Measurements from ENCODE around the gene UNC13D. TPM values are rescaled to one million over a fixed set of nuclear protein-coding genes. Genes with fewer than 3 reads are reported as not detected.

The UNC13D gene
- total RNA-seq, 4 donors from 2014 or later = 10.5 to 53.1 (median 22.6) TPM

- no peak for DNase-seq (ENCODE audit: low spot score in 2 of 2)
- 82 to 91% methylated on average over 24 of the region's 24 CpGs for WGBS, 2 donors
- Histone ChIP-seq H3K4me3 (no peak overlapping the region), H3K27me3 (no peaks in the 10 kb centered on the region), H3K9me3 (no peaks in the 10 kb centered on the region), H3K4me1 (peaks cover 0 to 43% (median 6%) of the 10 kb centered on the region in 4 donors), H3K36me3 (peaks cover 0 to 54% (median 3%) of the 10 kb centered on the region in 3 donors), H3K27ac (peak overlapping the region in 3 of 4 donors; percentile 15 to 83 (median 79))
- TF ChIP-seq CTCF (IDR thresholded peaks at IDR 0.05) (no peak), POLR2A (IDR thresholded peaks at IDR 0.05) (no peak), EP300 (IDR thresholded peaks at IDR 0.05) (no peak)
Observed at GRCh38 chr17:75809631-75810111, 34.5 kb downstream of the UNC13D start.

- TF ChIP-seq CTCF (IDR thresholded peaks at IDR 0.05) (no peak), EP300 (IDR thresholded peaks at IDR 0.05) (peak in 1 of 2 donors; percentile 35)
- peak; percentile 57 to 72 for DNase-seq (ENCODE audit: low spot score in 2 of 2)
- Histone ChIP-seq H3K27ac (peak overlapping the region; percentile 11 to 83 (median 47)), H3K4me1 (peaks cover 0 to 43% (median 6%) of the 10 kb centered on the region in 4 donors), H3K9me3 (no peaks in the 10 kb centered on the region), H3K4me3 (no peak overlapping the region), H3K36me3 (peaks cover 0 to 48% (median 0%) of the 10 kb centered on the region in 3 donors), H3K27me3 (no peaks in the 10 kb centered on the region)
- 70 to 76% methylated on average over 15 to 18 of the region's 18 CpGs for WGBS, 2 donors
Observed at GRCh38 chr17:75808905-75809621, 35.1 kb downstream of the UNC13D start.

GRCh38 chr17:75808549-75808904 lies 35.7 kb downstream of the UNC13D start:
- H3K4me1 ChIP-seq = peaks cover 0 to 43% (median 6%) of the 10 kb centered on the region in 4 donors
- WGBS, 2 donors = 63 to 69% methylated on average over 4 of the region's 4 CpGs
- no peak for TF ChIP-seq EP300 (IDR thresholded peaks at IDR 0.05)
- H3K36me3 ChIP-seq = peaks cover 0 to 42% (median 0%) of the 10 kb centered on the region in 3 donors
- H3K4me3 ChIP-seq = no peak overlapping the region
- no peaks in the 10 kb centered on the region for H3K27me3 ChIP-seq
- H3K27ac ChIP-seq = peak overlapping the region in 3 of 4 donors; percentile 11 to 83 (median 79)
- no peak for DNase-seq (ENCODE audit: low spot score in 2 of 2)
- no peaks in the 10 kb centered on the region for H3K9me3 ChIP-seq

GRCh38 chr17:75807861-75808260 lies 36.3 kb downstream of the UNC13D start:
- DNase-seq (ENCODE audit: low spot score in 2 of 2) = no peak
- Histone ChIP-seq H3K27ac (peak overlapping the region in 2 of 4 donors; percentile 79 to 83), H3K36me3 (peaks cover 0 to 36% (median 0%) of the 10 kb centered on the region in 3 donors), H3K4me1 (peaks cover 0 to 43% (median 6%) of the 10 kb centered on the region in 4 donors), H3K27me3 (no peaks in the 10 kb centered on the region), H3K9me3 (no peaks in the 10 kb centered on the region), H3K4me3 (no peak overlapping the region)
- 92 to 94% methylated on average over 3 of the region's 3 CpGs for WGBS, 2 donors
- no peak for TF ChIP-seq EP300 (IDR thresholded peaks at IDR 0.05)
- TF ChIP-seq POLR2A (IDR thresholded peaks at IDR 0.05) = no peak
- TF ChIP-seq CTCF (IDR thresholded peaks at IDR 0.05) = no peak

GRCh38 chr17:75806822-75807500 lies 37.2 kb downstream of the UNC13D start:
- WGBS, 2 donors = 76 to 81% methylated on average over 4 of the region's 4 CpGs
- no peaks in the 10 kb centered on the region for H3K9me3 ChIP-seq
- H3K36me3 ChIP-seq = peaks cover 0 to 27% (median 0%) of the 10 kb centered on the region in 3 donors
- peaks cover 0 to 43% (median 6%) of the 10 kb centered on the region in 4 donors for H3K4me1 ChIP-seq
- H3K27me3 ChIP-seq = no peaks in the 10 kb centered on the region
- TF ChIP-seq CTCF (IDR thresholded peaks at IDR 0.05) (no peak), EP300 (IDR thresholded peaks at IDR 0.05) (no peak), POLR2A (IDR thresholded peaks at IDR 0.05) (no peak)
- no peak overlapping the region for H3K27ac ChIP-seq
- H3K4me3 ChIP-seq = no peak overlapping the region
- no peak for DNase-seq (ENCODE audit: low spot score in 2 of 2)
